Stimulated activated CD8-positive, alpha-beta memory T cell treated with anti-CD3 and anti-CD28 coated beads, Interleukin-15, amount 100 ng/mL, for 1 hour (primary cell): ENCODE measurements around the gene GALK1.
A peak's percentile ranks its signal among the peaks of the same experiment; 100 is the strongest.
"Not testable (repeated sequence)": the region's sequence is repeated elsewhere in the genome, so short reads cannot be mapped to it uniquely, and the experiment has no call there.

ENCODE experiments used
- DNase-seq: peaks from one replicate; pipeline ENCODE4 v3.0.0-alpha.2; 2020; ENCODE audit warnings: low read depth

GALK1 gene

DNA sequence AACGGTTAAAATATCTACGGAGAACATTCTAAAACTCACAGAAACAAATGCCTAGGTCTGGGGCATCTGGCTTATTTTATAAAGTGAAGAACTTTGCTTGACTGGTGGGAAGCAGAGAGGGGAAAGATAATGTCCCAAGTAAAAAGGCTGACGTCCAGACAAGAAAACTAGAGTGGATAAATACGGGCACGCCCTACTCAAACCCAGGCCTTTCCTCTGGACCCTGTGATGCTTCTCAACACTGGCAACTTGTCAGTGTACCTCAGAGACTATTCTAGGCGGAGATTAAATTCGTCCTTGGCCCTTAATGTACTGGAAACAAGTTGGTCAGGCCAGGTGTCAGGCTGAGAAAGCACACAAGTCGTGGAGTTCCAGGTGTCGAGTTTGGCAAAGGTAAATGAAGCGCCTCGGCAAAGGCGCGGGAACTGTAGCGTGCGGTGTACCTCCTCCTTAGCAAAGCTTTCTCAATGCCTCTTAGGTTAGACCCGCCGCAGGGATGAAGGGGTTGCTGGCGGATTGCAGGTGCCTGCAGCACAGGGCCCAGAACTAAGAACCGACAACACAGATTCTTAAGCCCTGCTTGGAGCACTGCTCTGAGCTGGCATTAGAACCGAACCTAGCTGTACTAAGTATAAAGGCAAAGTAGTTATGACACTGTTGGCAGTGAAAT, 18.9 kb upstream of the GALK1 start:
- DNase-seq: no peak

DNA sequence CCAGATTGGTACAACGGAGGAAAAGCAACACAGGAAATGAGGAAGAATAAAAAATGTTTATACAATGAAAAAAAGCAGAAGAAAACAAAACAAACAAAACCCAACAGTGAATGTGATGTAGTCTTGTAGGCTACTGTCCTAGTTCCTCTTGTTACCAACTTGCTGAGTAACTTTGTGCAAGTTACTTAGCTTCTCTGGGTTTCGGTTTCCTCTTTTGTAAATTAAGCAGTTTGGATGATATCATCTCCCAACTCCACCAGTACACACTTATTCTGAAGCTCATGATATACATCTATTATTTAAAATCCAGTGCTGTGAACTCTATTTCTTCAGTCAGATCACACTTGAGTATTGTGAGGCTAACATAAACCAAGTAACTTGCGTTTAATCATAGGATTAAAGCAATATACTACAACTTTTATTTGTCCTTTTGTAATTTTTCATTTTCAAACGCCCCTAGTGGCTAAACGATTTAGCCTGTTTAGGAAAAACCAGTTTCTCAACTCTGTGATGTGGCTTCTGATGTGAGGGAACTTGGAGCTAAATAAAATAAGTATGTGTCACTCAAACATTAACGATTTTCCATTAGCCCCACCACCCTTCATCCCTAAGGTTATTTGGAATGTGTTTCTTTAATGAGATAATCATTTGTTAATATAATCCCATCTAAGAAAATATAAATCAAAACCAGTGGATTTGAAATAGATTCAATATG, 18.2 kb upstream of the GALK1 start:
- no peak for DNase-seq

DNA sequence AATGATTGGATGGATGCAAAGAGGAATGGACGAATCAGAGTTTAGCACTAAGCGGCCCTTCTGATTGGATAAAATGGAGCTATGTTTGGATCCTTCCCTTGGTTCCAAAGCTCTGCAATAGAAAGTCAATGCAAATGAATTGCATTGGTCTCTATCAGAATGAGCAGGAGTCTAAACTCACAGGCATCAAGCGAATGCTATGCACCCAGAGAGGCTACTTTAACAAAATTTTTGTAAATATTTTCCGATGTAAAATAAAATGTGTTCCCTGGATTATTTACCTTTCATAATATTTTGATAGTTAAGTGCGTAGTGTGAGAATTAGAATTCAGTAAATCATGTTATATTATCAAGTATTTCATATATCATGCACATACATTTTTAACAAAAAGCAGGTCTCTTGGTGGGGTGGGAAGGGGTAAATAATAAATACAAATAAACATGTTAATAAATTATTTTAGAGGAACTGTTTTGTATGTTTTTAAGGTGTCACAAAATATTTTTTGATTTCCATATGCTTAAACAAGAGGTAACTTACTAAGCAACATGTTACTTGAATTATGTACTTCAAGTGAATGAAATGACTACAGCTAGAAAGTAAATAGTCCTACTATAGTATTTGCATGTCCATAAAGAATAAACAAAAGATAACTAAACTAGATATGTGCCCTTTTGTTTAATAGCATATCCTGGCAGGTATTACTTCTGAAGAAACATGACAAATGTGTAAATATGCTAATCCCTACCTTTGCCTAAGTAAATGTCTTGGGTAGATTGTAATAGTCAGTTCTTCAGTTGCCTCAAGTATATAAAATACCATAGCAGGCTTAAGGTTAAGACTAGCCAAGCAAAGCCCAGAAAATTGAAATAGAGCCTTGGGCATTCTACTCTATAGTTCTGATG, 15.2 kb upstream of the GALK1 start:
- no peak for DNase-seq

DNA sequence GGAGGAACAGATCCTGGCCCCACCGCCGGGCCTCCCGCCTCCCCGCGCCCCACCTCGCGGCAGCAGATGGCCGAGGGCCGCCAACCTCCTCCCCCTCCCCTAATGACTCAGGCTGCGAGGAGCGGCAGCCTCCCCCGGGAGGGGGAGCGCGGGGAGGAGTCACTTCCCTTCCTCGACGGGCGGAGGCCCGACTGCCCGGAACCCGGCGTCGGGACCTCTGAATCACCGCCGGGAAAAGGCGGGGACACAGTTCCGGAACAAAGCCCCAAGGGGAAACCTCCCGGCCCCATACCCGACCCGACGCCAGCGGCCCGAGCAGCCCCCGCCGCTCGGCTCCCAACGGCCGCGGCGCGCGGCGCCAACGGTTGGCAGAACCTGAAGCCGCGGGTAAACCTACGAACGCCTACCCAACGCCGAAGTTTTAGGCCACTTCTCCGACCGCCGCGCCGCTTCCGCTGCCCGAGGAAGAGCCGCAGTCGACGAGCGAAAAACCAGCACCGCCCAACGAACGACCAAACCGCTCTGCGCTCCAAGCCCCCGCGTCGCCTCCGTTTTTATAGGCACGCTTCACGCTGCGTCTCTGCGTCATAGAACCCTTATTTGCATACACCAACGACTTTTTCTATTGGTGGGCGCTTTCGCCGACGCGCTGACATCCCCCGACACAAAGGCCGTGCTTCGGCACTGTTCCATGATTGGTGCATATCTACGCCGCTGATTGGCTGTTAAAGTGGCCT, 14.4 kb upstream of the GALK1 start:
- DNase-seq: peak; percentile 82

DNA sequence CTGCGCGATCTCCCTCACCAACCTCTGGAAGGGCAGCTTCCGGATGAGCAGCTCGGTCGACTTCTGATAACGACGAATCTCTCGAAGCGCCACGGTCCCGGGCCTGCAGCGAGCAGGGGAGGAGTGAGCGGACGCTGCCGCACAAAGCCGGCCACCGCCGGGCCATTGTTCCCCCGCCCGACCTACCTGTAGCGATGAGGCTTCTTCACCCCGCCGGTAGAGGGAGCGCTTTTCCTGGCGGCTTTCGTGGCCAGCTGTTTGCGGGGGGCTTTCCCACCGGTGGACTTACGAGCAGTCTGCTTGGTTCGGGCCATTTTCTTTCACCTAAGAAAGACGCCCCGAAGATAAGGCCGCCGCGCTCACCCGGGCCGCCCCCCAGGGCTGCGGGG, 13.9 kb upstream of the GALK1 start:
- DNase-seq: peak; percentile 52

DNA sequence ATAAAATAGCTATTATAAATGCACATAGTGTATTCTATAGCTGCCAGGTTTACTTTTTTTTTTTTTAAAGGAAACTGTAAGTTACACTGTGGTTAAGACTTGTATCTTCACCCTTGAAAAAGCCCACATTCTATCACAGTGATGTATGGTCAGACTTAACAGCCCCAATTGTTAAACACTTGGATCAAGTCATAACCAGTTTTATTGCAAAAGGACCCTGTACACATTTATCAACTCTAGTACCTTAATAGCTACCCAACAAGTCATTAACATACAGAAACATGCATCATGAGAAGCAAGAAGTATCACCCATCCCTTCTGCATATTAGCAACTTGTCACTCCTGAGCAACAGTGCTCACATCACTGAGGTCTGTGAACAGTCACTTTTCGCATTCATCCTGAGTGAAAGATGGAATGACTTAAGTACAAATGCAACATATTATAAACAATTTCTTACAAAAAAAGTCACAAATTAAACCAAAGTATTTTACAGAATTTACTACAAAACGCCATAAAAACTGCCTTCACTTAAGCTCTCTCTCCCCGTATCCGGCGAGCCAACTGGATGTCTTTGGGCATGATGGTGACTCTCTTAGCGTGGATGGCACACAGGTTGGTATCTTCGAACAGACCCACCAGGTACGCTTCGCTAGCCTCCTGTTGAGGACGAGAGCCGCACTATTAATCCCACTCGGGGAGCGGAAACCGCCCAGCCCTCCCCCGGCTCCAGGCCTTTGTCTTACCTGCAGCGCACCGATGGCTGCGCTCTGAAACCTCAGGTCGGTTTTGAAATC, 13.3 kb upstream of the GALK1 start:
- DNase-seq: not testable (repeated sequence)

DNA sequence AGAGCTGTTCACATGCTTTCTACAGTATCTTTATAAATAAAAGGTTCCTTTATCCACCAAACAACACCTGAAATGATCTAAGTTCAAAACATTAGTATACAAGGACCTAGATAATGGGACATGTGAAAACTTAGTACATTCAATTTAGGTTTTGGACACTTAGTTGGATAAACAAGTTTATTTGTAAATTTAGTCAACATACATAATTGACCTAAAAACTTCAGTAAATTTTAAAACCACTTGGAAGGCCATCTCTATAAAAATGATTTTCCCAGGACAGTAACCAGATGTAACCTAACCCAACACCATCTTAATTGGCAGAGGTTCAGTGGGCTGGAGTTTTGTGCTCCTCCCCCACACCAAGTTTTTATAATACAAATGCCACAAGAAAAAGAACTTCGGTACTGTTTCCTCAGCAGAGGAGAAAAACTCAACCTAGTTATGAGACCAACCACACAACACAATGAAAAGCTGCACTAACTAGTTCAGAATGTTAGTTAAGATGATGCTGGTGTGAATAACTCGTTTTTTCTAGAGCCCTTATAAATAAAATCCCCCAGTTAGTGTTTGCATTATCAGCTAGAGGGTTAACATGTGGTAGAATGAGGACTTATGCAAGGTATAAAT, 12.4 kb upstream of the GALK1 start:
- DNase-seq: no peak

DNA sequence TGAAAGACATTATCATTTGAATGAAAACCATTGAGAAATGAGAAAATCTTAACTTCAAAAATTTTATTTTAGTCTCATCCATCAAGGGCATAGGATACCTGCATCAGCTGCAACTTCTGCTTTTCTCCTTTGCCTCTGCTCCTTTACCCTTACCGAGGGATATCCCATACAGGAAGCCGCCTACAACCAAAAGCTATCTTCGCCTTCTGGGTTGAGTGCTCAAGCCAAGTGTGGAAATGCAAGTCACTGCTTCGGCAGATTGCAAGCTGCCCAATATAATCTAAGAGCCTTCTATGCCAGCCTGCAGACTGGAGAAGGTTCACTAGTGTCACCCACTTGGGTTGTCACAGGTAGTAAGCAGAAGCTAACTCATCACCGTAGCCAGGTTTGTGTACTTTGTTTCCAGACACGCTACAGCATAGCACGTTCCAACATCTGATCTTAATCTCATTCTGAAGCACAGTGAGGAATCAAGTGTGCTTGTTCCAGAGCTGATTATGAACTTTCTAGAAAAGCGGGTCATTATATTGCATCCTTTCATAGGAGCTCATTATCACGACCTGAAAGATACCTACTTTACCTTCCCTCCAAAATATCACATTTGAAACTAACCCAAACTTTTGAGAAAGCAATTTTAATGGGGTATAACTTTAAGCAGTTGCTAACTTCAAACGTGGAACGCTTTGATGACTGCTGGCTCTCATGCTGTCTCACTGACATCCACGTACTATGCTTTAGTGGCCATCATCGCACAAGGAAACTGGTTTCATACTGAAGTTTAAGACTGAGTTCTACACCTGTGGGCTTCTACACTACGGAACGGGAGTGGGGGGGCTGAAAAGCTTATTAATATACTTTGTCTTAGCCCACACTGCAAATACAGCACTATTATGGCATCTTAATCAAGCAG, 11.6 kb upstream of the GALK1 start:
- DNase-seq: no peak

DNA sequence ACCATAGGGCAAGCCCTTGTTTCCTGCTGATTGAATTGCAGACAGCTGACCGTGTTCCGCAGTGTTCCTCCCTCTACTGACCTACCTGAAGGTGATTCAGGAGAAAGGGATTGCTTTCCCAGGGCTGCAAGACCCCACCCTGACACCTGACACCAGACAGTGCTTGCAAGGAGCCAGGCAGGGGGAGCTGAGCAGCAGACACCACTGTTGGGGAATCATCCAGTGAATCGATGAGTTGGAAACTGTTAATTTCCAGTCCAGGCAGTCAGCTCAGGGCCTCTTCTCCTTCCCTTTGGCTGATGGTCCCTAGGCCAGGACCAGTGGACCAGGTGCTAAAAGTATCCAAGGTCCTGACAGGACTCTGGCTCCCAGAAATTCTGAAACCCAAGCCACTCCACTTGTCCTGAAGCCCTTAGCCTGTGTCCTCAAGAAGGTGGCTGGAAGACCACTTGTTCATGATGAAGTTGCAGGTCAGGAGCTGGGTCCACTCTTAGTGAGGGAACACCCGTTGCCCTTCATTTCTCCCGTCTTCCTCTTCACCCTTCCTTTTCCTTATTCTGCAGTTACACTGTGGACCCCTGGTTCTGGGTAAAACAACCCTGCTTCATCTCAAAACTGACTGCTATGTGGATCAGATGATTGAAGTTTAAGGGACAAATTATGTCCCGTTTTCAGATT, 10.1 kb upstream of the GALK1 start:
- DNase-seq: no peak

DNA sequence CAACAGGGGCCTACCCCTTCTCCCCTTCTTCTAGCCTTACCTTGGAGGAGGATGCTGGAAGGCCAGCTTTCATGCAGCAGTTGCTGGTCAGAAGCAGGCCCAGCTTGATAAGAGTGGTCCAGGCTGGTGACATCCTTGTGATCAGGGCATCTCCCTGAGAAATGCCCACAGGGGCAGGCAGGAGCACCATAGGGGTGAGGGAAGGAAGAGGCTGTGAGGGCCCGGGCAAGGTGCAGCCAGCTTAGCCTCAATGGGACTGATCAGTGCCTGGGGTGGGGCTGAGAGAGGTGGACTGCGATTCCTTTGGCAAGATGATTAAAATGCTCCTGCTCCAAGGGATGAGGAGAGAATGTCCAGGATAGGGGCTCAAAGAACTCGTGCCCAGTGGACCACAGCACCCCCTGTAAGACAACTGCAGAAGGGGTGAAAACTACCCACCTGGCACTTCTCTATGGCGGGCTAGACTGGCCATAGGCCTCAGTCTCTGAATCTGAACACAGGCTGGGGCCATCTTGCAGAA, 9.5 kb upstream of the GALK1 start:
- no peak for DNase-seq

DNA sequence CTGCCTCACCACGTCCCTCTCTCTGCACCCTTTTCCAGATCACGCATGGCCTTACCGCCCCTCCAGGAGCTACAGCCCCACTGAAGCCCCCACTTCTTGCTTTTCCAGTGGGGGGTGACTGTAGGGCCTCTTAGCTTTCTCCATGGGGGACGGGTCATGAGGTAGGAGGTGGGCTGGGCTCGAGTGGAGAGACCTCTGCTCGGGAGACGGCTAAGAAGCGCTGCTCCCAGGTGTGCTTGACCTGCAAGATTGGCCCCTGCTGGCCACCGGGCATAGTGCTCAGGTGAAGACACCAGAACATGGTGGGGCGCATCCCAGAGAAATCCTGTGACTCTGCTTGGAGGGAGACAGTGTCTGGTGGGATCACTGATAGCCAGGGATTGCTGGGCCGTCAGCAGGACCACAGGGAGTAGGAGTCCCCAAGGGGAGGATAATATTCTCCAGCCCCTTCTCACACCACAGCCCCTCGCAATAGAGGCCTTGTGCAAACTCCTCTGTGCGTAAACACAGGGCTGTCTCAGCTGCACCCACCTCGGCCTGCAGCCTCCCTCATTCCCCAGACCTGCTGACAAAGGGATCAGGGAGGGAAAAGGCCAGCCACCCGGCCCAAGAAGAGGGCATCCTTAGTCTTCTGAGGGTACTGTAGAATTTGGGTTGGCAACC, 8.9 kb upstream of the GALK1 start:
- DNase-seq: no peak

DNA sequence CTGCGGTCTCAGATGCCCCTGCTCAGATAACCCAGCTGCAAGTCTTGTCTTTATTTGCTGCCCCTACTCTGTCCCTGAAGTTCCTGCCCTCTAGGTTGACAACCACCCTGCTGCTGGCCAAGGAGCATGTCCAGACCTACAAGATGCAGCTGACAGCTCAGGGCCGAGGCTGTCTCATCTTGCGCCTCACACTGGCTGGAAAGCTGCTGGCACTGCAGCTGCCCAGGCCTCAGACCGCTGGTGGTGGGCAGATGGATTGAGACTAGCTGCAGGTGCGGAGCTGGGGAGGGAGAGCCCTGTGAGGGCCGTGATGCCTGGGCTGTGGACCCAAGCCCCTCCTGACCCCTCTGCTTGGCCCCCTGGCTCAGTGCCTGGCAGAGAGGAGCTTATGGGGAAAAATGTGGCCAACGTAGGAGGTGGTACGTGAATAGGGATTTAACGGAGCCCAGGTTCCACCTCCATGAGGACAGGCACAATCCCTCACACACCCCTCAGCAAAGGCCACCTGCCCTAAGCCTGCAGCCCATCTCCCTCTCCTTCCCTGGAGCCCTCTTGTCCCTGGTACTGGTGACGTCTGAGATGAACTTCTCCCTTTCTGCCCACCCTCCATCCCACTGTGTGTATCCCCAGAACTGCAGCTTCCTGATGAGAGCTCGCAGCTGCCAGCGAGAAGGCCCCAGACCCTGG, 8.3 kb upstream of the GALK1 start:
- no peak for DNase-seq

DNA sequence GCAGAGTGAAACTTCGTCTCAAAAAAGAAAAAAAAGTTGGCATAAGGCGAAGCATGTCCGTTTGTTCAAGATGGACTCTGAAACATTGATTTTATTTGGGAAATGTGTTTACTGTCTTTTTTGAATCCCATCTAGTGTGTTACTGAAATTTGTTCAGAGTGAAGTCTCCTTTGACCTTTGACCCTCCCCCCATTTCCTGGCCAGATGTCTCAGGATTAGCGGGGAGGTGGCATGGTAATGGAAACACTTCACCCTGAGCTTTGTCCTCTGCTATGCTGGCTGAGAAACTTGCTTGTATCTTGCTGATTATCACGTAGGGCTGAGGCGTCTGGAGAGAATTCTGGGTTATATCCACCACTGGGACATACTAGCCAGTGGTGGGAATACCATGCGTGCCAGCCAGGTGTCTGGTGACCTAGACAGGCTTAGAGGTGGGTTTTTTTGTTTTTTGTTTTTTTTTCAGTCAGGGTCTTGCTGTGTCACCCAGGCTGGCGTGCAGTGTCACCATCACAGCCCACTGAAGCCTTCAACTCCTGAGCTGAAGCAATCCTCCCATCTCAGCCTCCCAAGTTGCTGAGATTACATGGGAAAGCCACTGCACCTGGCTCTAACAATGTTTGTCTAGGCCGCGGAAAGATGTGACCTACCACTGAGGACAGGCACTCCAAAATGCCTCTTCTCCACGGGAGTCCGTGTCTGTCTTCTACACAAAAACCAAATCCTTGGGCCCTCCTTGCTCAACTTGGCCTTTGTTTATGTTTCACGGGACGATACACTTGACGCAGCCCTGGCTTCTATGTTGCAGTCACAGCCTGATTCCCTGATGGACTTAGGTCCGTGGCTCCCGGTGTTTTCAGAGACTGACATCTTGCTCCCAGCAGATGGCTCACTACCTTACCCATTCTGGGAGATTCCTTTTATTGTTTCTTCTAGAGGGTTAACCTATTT, 6.6 kb upstream of the GALK1 start:
- DNase-seq: no peak

DNA sequence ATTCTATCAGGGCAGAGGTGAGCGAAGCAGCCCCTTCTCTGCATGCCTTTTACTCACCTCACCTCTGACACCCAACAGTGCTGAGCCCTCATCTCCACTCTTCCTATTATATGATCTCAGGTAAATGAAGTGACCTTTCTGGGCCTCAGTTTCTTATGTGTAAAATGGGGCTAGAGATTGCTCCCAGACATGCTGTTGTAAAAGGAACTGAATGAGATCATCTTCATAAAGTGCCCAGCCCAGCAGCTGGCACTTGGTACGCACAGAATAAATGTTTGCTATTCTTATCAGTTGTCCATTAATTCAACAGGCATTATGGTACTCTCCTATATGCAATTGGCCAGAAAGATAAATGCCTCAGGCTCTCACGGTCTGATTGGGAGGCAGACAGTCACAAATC, 4.5 kb upstream of the GALK1 start:
- DNase-seq: no peak

DNA sequence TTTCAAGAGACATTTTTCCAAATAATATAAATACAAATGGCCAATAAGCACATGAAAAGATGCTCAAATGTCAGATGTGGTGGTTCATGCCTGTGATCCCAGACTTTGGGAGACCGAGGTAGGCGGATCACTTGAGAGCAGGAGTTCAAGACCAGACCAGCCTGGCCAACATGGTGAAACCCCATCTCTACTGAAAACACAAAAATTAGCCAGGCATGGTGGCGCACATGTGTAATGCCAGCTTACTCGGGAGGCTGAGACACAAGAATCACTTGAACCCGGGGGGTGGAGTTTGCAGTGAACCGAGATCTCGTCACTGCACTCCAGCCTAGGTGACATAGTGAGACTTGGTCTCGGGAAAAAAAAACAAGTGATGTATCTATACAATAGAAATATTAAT, 2.9 kb upstream of the GALK1 start:
- DNase-seq: no peak

DNA sequence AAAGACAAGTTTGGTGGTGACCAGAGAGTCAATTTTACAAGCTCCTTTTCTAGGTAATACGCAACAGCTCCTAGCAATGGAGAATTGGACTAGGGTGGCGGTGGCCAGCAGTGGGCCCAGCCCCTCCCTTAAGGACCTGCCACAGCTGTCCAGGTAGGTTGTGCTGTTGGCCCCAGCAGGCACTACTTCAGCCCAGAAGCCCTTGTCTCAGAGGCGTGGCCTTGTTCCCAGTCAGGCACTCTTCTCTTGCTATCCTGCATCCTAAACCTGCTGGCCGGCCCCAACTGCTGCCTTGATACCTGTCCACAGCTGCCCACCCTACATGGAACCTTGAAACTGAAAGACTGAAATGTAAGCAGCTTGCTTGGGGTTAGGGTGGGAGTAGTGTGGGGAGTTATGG, 989 bp upstream of the GALK1 start:
- DNase-seq: no peak

DNA sequence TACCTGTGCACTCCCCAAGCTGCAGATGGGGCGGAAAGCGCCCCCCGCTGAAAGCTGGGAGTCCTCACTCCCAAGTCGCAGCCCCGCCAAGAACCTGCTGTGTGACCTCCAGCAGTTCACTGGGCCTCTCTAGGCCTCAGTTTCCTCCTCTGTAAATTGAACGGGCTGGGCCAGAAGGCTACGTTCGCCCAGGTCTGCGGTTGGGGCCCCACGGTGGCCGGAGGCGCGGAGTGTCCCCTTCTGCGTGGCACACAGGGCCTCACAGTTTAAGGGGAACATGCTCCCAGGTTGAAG, 628 bp downstream of the GALK1 start:
- no peak for DNase-seq
